Hepatocyte (in vitro differentiated cells): ENCODE measurements around the gene ZC3H4. TPM values are rescaled to one million over a fixed set of nuclear protein-coding genes. Genes with fewer than 3 reads are reported as not detected.

Experiments
- DNase-seq: peaks from one replicate; pipeline ENCODE4 v3.0.0-alpha.2; 2016; ENCODE audit warnings: low spot score
- H2AFZ ChIP-seq: fragments of 200-600 bp; sonication (generic); 2 replicates; pipeline ENCODE4 v1.6.0; 2016; ENCODE audit warnings: antibody characterized with exemption, mild to moderate bottlenecking
- H3K27ac ChIP-seq: fragments of 200-600 bp; sonication (generic); 2 replicates; pipeline ENCODE4 v1.5.1; 2016; ENCODE audit warnings: mild to moderate bottlenecking
- H3K27me3 ChIP-seq: fragments of 200-600 bp; sonication (generic); 2 replicates; pipeline ENCODE4 v1.6.1; 2016
- H3K36me3 ChIP-seq: fragments of 200-600 bp; sonication (generic); replicated peaks from 2 replicates; pipeline ENCODE4 v1.5.1; 2016; ENCODE audit warnings: low read depth; ENCODE audit not compliant: insufficient read depth
- H3K4me1 ChIP-seq: fragments of 200-600 bp; sonication (generic); 2 replicates; pipeline ENCODE4 v1.5.1; 2016; ENCODE audit warnings: mild to moderate bottlenecking, moderate library complexity; ENCODE audit not compliant: insufficient read depth
- H3K4me2 ChIP-seq: fragments of 200-600 bp; sonication (generic); 2 replicates; pipeline ENCODE4 v1.6.0; 2016
- H3K4me3 ChIP-seq: fragments of 200-600 bp; sonication (generic); 2 replicates; pipeline ENCODE4 v1.5.1; 2016; ENCODE audit warnings: mild to moderate bottlenecking
- H3K79me2 ChIP-seq: fragments of 200-600 bp; sonication (generic); 2 replicates; pipeline ENCODE4 v1.6.0; 2017; ENCODE audit warnings: mild to moderate bottlenecking
- H3K9me2 ChIP-seq: fragments of 200-600 bp; sonication (generic); replicated peaks from 2 replicates; pipeline ENCODE4 v1.6.0; 2017; ENCODE audit warnings: mild to moderate bottlenecking; ENCODE audit not compliant: insufficient read depth
- H3K9me3 ChIP-seq: fragments of 200-600 bp; sonication (generic); 2 replicates; pipeline ENCODE4 v1.5.1; 2016; ENCODE audit warnings: low read depth, mild to moderate bottlenecking
- H4K20me1 ChIP-seq: fragments of 200-600 bp; sonication (generic); 2 replicates; pipeline ENCODE4 v1.6.0; 2016; ENCODE audit warnings: mild to moderate bottlenecking; ENCODE audit not compliant: insufficient read depth, poor library complexity, severe bottlenecking
- EZH2 ChIP-seq: fragments of 200-600 bp; sonication (generic); IDR thresholded peaks from 2 replicates; pipeline ENCODE4 v1.6.1; 2016; ENCODE audit warnings: antibody characterized with exemption, mild to moderate bottlenecking, borderline replicate concordance
- EZH2phosphoT487 ChIP-seq: fragments of 200-600 bp; sonication (generic); IDR thresholded peaks from one replicate; pipeline ENCODE4 v1.6.1; 2018; ENCODE audit warnings: antibody characterized with exemption, mild to moderate bottlenecking, low read depth, moderate library complexity; ENCODE audit not compliant: unreplicated experiment, severe bottlenecking
- WGBS: methylation state at CpG from one replicate; pipeline ENCODE4 v1.1.6; 2016; ENCODE audit warnings: low lambda C conversion rate; ENCODE audit errors: missing lambda C conversion rate; 5-methylcytosine and 5-hydroxymethylcytosine counted together
- polyA plus RNA-seq: library from polyadenylated mRNA; unstranded; fragments of >200 nt; fragmentation: Nextera tagmentation; extraction: Ambion mirVana; gene quantifications from 2 replicates; pipeline ENCODE4 v1.2.1, GENCODE V29; 2016
- total RNA-seq: library from RNA; depleted of rRNA; stranded (reverse); fragments of >200 nt; gene quantifications from 2 replicates; pipeline ENCODE4 v1.2.3, GENCODE V29; 2014
- TF ChIP-seq, protein P1 (sequence below): fragments of 200-600 bp; sonication (generic); IDR thresholded peaks from 2 replicates; pipeline ENCODE4 v1.5.1; 2016; ENCODE audit warnings: antibody characterized with exemption, mild to moderate bottlenecking; ENCODE audit not compliant: poor library complexity

Gene ZC3H4
- total and polyA plus RNA-seq, 2 experiments from 2014 or later: 4.3 to 13.1 TPM

- Histone ChIP-seq H3K9me3 (no peaks in the 10 kb centered on the region), H3K36me3 (no peaks in the 10 kb centered on the region), H3K79me2 (peaks cover 32% of the 10 kb centered on the region), H3K27ac (no peak overlapping the region), H3K4me2 (no peak overlapping the region), H3K27me3 (no peaks in the 10 kb centered on the region), H3K4me1 (peaks cover 21% of the 10 kb centered on the region), H4K20me1 (peaks cover 2% of the 10 kb centered on the region), H2AFZ (no peak overlapping the region), H3K9me2 (no peaks in the 10 kb centered on the region), H3K4me3 (no peak overlapping the region)
- TF ChIP-seq EZH2phosphoT487 (no peak), EZH2 (no peak)
- TF ChIP-seq, protein P1, sequence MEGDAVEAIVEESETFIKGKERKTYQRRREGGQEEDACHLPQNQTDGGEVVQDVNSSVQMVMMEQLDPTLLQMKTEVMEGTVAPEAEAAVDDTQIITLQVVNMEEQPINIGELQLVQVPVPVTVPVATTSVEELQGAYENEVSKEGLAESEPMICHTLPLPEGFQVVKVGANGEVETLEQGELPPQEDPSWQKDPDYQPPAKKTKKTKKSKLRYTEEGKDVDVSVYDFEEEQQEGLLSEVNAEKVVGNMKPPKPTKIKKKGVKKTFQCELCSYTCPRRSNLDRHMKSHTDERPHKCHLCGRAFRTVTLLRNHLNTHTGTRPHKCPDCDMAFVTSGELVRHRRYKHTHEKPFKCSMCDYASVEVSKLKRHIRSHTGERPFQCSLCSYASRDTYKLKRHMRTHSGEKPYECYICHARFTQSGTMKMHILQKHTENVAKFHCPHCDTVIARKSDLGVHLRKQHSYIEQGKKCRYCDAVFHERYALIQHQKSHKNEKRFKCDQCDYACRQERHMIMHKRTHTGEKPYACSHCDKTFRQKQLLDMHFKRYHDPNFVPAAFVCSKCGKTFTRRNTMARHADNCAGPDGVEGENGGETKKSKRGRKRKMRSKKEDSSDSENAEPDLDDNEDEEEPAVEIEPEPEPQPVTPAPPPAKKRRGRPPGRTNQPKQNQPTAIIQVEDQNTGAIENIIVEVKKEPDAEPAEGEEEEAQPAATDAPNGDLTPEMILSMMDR: no peak
- 96% methylated on average over 4 of the region's 4 CpGs for WGBS
- DNase-seq: no peak
These were observed 16.0 kb upstream of the ZC3H4 start for GRCh38 chr19:47129579-47129978.

DNA sequence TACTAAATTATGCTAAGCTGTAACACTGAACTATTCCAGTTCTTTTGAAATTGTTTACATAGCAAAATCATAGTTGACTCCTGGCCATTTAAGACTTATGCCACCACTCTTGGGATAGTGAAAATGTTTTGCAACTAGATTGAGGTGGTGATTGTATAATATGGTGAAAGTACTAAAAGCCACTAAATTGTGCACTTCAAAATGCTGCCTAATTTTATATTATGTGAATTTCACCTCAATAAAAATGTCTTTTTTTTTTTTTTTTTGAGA is 12.0 kb upstream of the ZC3H4 start:
- H3K79me2 ChIP-seq: no peaks in the 10 kb centered on the region
- no peaks in the 10 kb centered on the region for H3K36me3 ChIP-seq
- no peak overlapping the region for H3K4me3 ChIP-seq
- H3K4me1 ChIP-seq: peaks cover 4% of the 10 kb centered on the region
- H4K20me1 ChIP-seq: no peaks in the 10 kb centered on the region
- H3K27ac ChIP-seq: no peak overlapping the region
- H3K4me2 ChIP-seq: no peak overlapping the region
- no peaks in the 10 kb centered on the region for H3K9me3 ChIP-seq
- no peak overlapping the region for H2AFZ ChIP-seq
- DNase-seq: no peak
- TF ChIP-seq, protein P1: no peak
- H3K9me2 ChIP-seq: no peaks in the 10 kb centered on the region
- H3K27me3 ChIP-seq: no peaks in the 10 kb centered on the region

- H3K4me3 ChIP-seq: no peak overlapping the region
- no peak overlapping the region for H3K4me2 ChIP-seq
- no peaks in the 10 kb centered on the region for H3K9me2 ChIP-seq
- H4K20me1 ChIP-seq: no peaks in the 10 kb centered on the region
- peak overlapping the region; percentile 32 for H2AFZ ChIP-seq
- no peaks in the 10 kb centered on the region for H3K9me3 ChIP-seq
- peak; percentile 86 for DNase-seq
- 26% methylated on average over 8 of the region's 8 CpGs for WGBS
- TF ChIP-seq, protein P1: peak; percentile 79
- no peak for TF ChIP-seq EZH2phosphoT487
- H3K27ac ChIP-seq: peak overlapping the region; percentile 31
- peaks cover 4% of the 10 kb centered on the region for H3K4me1 ChIP-seq
- no peaks in the 10 kb centered on the region for H3K27me3 ChIP-seq
- no peaks in the 10 kb centered on the region for H3K79me2 ChIP-seq
- no peaks in the 10 kb centered on the region for H3K36me3 ChIP-seq
These were observed 11.5 kb upstream of the ZC3H4 start for GRCh38 chr19:47124937-47125668.

DNA sequence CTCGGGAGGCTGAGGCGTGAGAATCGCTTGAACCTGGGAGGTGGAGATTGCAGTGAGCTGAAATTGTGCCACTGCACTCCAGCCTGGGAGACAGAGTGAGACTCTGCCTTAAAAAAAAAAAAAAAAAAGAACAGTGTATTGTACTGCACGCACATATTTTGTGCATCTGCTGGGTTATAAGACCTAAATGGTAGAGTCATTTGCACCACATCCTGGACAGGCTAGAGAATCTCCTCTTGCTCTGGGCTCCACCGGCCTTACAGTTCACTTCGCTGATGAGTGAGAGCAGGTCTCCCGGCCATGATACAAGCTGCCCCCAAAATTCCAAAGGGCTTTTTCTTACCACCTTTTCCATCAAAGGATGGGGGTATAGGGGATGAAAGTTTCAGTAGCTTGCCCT is 9.8 kb upstream of the ZC3H4 start:
- peaks cover 4% of the 10 kb centered on the region for H3K4me1 ChIP-seq
- H3K36me3 ChIP-seq: no peaks in the 10 kb centered on the region
- WGBS: 94% methylated on average over 7 of the region's 7 CpGs
- no peaks in the 10 kb centered on the region for H4K20me1 ChIP-seq
- H3K4me3 ChIP-seq: no peak overlapping the region
- H3K9me3 ChIP-seq: no peaks in the 10 kb centered on the region
- no peak overlapping the region for H3K4me2 ChIP-seq
- no peak for DNase-seq
- no peak overlapping the region for H2AFZ ChIP-seq
- no peaks in the 10 kb centered on the region for H3K9me2 ChIP-seq
- H3K79me2 ChIP-seq: no peaks in the 10 kb centered on the region
- no peak overlapping the region for H3K27ac ChIP-seq
- TF ChIP-seq, protein P1: no peak
- TF ChIP-seq EZH2phosphoT487: no peak
- no peak for TF ChIP-seq EZH2
- H3K27me3 ChIP-seq: no peaks in the 10 kb centered on the region
